ENCODE results near the gene LIN9. TPM values are rescaled to one million over a fixed set of nuclear protein-coding genes. Genes with fewer than 3 reads are reported as not detected.

LIN9 gene
- total RNA-seq, 6 donors from 2014 or later: 1.00 to 6.2 (median 3.7) TPM

GRCh38 chr1:226186124-226187018 is 122.6 kb downstream of the LIN9 start, which contains the start of gene ACBD3:
Gene ACBD3, minus strand, starts transcription at chr1:226186741. Its CDS starts 66 bp downstream, at chr1:226186675.
- ATAC-seq (ENCODE audit: low FRiP score in 2 of 2) (peak; percentile 94 to 97), DNase-seq (peak; percentile 91 to 92)
- H3K36me3 ChIP-seq: peaks cover 0 to 11% (median 0%) of the 10 kb centered on the region in 4 donors
- H3K27me3 ChIP-seq: no peaks in the 10 kb centered on the region
- H3K27ac ChIP-seq: peak within 1 kb of the TSS; percentile 89 to 99 (median 92)
- WGBS, 2 donors: 0 to 1% methylated on average over 13 to 21 of the region's 75 CpGs
- H3K4me3 ChIP-seq: peak within 1 kb of the TSS; percentile 81 to 98 (median 92)
- no peaks in the 10 kb centered on the region for H3K9me3 ChIP-seq
- TF ChIP-seq POLR2AphosphoS5 (IDR thresholded peaks at IDR 0.05) (peak; percentile 98), POLR2A (IDR thresholded peaks at IDR 0.05) (peak in 3 of 4 donors; percentile 85 to 96 (median 89)), CTCF (IDR thresholded peaks at IDR 0.05) (peak in 4 of 6 experiments; percentile 16 to 48 (median 38)), EP300 (IDR thresholded peaks at IDR 0.05) (peak in 1 of 4 donors; percentile 53)
- peaks cover 24 to 49% (median 40%) of the 10 kb centered on the region in 4 donors for H3K4me1 ChIP-seq

GRCh38 chr1:226185141-226186036 is 123.6 kb downstream of the LIN9 start:
- peaks cover 24 to 58% (median 43%) of the 10 kb centered on the region in 4 donors for H3K4me1 ChIP-seq

GRCh38 chr1:226181996-226182714 is 126.8 kb downstream of the LIN9 start:
- no peak overlapping the region for H3K4me3 ChIP-seq

More at GRCh38 chr1:226185141-226186036, 123.6 kb downstream of the LIN9 start:
- H3K27me3 ChIP-seq: no peaks in the 10 kb centered on the region
- TF ChIP-seq POLR2AphosphoS5 (IDR thresholded peaks at IDR 0.05): no peak
- TF ChIP-seq POLR2A (IDR thresholded peaks at IDR 0.05): no peak
- no peak for TF ChIP-seq EP300 (IDR thresholded peaks at IDR 0.05)
- no peak for TF ChIP-seq CTCF (IDR thresholded peaks at IDR 0.05)
- H3K36me3 ChIP-seq: peaks cover 0 to 14% (median 0%) of the 10 kb centered on the region in 4 donors
- DNase-seq: no peak
- WGBS, 2 donors: 32 to 33% methylated on average over 14 of the region's 14 CpGs
- peak overlapping the region; percentile 81 to 98 (median 92) for H3K4me3 ChIP-seq
- H3K27ac ChIP-seq: peak overlapping the region; percentile 89 to 99 (median 92)
- ATAC-seq (ENCODE audit: low FRiP score in 2 of 2): no peak
- H3K9me3 ChIP-seq: no peaks in the 10 kb centered on the region

More at GRCh38 chr1:226181996-226182714, 126.8 kb downstream of the LIN9 start:
- 60 to 67% methylated on average over 14 of the region's 14 CpGs for WGBS, 2 donors
- no peaks in the 10 kb centered on the region for H3K9me3 ChIP-seq
- ATAC-seq (ENCODE audit: low FRiP score in 2 of 2): peak; percentile 56 to 70
- TF ChIP-seq POLR2A (IDR thresholded peaks at IDR 0.05): no peak
- TF ChIP-seq CTCF (IDR thresholded peaks at IDR 0.05): peak in 1 of 6 experiments; percentile 16
- H3K27ac ChIP-seq: peak overlapping the region; percentile 26 to 50 (median 30)
- peaks cover 0 to 19% (median 0%) of the 10 kb centered on the region in 4 donors for H3K36me3 ChIP-seq
- peak in 1 of 2 donors; percentile 64 for DNase-seq
- H3K27me3 ChIP-seq: no peaks in the 10 kb centered on the region
- H3K4me1 ChIP-seq: peaks cover 24 to 56% (median 47%) of the 10 kb centered on the region in 4 donors

Other genes starting within 250 kb of the LIN9 start
- gene H3-3A, start 246.4 kb downstream of the LIN9 start, total RNA-seq: 100 to 1,000 TPM; 148 to 453 (median 419) TPM
- gene ACBD3, start 122.4 kb downstream of the LIN9 start, total RNA-seq: 10 to 100 TPM; 39.8 to 71.4 (median 40.8) TPM
- under 1 TPM in 1 of 6 donors, not detected in 5; 0.20 TPM for gene MIXL1, start 85.5 kb downstream of the LIN9 start, total RNA-seq
- gene PARP1, start 98.9 kb upstream of the LIN9 start, total RNA-seq: 10 to 100 TPM; 56.5 to 97.9 (median 76.7) TPM
- under 1 TPM in 5 of 6 donors, not detected in 1; under 0.01 to 0.98 (median 0.20) TPM for gene STUM, start 239.6 kb upstream of the LIN9 start, total RNA-seq

Data from upper lobe of left lung (tissue), 6 donors.